GM21737 (cell line): Measurements from ENCODE around the gene TGFBR3L.
A peak's percentile ranks its signal among the peaks of the same experiment; 100 is the strongest.
"Not testable (repeated sequence)": the region's sequence is repeated elsewhere in the genome, so short reads cannot be mapped to it uniquely, and the experiment has no call there.

Experiments
- ATAC-seq: cut with Tn5 transposase; IDR thresholded peaks from one replicate; pipeline ENCODE4 v1.9.1; 2021; ENCODE audit warnings: mild to moderate bottlenecking, moderate library complexity; ENCODE audit not compliant: unreplicated experiment

TGFBR3L gene

DNA sequence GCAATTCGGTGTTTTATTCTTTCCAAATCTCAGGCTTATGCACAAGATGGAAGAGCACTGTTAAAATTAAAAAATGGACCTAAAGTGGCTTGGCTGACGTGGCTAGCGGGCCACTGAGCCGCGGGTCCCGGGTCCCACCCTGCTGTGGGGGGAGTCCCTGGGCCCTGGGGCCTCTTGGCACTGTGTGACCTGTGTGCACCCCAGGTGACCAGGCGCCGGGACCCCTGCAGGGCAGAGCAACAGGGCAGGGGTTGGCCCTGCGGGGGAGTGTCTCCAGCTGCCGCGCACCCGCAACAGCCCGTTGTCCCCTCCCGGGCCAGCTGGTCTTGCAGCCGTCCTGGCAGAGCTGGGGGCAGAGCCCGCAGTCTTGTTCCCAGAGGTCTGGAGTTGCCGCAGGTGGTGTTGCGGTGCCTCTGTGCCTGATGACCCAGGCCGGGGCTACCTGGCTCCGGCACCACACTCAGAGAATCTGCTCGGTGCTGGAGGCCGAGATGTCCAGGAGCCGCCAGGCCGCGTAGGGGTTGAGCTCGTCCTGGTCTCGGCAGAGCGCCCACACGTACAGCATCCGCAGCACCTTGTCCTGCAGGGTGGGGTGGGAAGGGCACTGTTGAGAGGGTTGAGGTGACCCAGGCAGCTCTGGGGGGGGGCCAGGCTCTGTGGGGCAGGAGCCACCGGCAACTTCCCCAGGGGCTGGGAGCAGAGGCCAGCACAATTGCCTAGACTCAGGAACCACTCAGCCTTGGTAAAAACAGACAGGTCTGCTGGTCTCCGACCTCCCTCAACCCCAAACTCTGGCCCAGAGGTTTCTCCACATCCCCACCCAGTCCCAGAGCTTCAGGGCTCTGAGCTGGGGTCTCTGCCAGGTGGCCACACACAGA lies 12.3 kb downstream of the TGFBR3L start:
- no peak for ATAC-seq

DNA sequence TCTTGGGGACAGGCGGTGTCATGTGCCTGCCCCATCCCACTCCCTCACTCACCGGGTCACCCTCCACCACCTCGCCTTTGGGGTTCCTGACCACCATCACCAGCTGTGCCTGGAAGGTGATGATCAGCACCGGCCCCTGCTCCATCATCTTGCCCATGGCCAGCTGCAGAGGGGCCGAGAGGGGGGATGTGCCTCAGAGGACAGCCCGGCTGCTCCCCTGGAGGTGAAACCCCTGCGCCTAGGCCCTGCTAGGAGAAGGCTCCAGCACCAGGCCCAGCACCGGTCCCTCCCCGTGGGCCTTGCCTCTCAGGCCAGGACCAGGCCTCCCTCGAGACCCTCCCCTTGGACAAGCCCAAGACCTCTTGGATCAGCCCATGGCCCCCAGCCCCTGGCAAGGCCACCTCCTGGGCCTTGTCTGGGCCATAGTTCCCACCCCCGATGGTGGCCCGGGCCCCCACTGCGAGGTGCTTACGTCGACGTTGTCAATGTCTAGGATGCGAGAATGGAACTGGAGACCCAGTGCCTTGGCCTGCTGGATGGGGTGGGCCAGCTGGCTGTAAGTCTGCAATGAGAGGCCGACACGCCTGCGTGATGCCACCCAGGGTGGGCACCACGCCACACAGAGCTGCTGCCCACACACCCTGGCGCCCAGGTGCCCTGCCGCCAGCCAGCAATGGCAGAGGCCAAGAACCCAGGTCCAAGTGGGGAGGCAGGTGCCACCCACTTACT lies 13.1 kb downstream of the TGFBR3L start:
- no peak for ATAC-seq

- no peak for ATAC-seq
Observed at GRCh38 chr19:7928334-7928706, 13.7 kb downstream of the TGFBR3L start.

DNA sequence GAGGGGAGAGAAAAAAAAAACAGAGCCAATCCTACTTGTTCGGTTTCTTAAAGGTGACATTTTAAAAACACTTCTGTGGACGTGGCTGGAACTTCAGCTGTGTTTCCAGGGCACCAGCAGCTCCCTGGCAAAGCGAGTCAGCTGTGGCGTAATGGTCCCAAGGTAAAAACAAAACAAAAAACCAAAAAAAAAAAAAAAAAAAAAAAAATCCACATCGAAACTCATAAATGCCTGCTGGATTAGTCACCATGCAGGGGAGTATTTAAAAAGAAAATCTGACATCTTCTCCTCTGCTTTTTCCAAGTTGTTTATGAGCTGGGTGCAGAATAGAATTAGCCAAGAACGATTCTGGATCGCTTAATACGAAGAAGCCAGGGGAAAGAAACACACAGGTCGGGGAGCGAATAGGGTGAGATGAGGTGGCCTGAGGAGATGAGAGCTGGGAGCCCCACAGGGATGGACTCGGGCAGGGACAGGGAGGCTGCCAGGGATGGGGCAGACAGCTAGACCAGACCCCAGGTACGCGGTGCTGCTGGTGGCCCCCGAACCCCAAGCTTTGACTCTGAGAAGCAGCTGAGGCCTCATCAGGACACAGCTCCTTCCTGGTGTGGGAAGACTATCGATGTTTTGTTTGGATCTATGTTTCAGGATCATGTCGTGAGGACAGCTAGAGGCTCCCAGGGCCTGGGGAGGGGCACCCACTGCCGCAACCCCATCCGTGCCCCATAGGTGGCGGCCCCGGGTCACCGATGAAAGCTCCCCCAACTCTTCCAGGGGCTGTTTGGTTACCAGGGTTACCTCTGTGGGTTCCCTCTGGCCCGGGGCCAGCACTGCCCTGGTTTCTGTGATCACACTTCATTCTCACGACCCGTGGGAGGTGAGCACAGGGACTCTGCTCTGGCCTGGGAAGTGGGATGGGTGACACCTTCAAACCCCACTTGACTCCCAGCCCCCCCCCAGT lies 14.4 kb downstream of the TGFBR3L start:
- ATAC-seq: no peak

DNA sequence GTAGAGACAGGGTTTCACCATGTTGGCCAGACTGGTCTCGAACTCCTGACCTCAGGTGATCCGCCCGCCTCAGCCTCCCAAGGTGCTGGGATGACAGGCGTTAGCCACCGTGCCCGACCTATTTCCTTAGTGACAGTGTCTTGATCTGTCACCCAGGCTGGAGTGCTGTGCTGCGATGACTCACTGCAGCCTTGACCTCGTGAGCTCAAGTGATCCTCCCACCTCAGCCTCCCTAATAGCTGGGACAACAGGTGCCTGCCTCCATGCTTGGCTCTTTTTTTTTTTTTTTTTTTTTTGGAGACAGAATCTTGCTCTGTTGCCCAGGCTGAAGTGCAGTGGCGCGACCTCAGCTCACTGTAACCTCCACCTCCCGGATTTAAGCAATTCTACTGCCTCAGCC lies 15.4 kb downstream of the TGFBR3L start:
- ATAC-seq: not testable (repeated sequence)

DNA sequence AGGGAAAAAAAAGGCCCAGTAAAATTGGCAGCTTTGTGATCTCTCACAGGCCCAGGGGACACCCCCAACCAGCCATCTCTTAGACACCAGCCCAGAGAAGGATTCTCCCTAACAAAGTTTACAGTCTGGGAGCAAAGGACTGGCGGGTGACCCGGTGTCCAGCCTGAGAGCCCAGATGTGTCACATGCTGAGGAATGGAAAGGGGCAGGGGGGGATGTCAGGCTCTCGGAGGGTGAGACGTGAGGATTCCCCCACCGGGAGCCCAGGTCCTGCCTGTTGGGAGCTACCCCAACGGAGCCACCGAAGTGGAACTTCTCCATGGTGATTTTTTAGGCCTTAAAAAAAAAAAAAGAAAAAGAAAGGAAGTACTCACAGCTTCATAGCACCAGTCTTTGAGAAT lies 16.1 kb downstream of the TGFBR3L start:
- no peak for ATAC-seq

GRCh38 chr19:7931221-7932061 lies 16.8 kb downstream of the TGFBR3L start:
- ATAC-seq: no peak

DNA sequence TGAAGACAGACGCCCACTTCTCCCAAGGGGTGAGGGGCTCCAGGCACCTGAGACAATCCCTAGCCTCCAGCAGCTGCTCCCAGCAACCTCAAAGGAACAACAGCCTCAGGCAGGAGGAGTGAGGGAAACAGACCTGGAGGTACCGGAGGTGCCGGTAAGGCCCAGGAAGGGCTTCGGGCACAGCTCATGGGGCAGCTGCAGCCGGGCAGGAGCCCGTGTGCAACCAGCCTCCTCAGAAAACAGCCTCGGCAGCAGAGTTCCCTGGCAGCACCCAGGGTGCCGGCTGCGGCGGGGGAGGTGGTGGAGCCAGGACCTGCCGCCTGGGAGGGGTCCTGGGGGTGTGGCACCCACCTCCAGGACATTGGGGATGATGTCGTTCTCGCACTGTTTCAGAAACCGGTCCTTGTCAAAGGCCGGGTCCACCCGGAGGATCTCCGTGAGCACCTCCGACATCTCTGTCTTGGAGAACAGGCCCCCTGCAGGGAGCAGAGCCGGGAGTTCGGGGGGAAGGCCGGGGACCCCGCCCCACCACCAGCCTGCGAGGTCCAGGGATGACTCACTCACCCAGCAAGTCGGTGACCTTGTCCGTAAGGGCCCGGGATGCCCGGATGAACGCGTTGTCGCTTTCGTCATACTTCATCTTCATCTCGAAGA lies 17.8 kb downstream of the TGFBR3L start:
- ATAC-seq: no peak

- no peak for ATAC-seq
Observed at GRCh38 chr19:7932930-7933300, 18.3 kb downstream of the TGFBR3L start.

GRCh38 chr19:7933411-7933810 lies 18.8 kb downstream of the TGFBR3L start:
- ATAC-seq: no peak

DNA sequence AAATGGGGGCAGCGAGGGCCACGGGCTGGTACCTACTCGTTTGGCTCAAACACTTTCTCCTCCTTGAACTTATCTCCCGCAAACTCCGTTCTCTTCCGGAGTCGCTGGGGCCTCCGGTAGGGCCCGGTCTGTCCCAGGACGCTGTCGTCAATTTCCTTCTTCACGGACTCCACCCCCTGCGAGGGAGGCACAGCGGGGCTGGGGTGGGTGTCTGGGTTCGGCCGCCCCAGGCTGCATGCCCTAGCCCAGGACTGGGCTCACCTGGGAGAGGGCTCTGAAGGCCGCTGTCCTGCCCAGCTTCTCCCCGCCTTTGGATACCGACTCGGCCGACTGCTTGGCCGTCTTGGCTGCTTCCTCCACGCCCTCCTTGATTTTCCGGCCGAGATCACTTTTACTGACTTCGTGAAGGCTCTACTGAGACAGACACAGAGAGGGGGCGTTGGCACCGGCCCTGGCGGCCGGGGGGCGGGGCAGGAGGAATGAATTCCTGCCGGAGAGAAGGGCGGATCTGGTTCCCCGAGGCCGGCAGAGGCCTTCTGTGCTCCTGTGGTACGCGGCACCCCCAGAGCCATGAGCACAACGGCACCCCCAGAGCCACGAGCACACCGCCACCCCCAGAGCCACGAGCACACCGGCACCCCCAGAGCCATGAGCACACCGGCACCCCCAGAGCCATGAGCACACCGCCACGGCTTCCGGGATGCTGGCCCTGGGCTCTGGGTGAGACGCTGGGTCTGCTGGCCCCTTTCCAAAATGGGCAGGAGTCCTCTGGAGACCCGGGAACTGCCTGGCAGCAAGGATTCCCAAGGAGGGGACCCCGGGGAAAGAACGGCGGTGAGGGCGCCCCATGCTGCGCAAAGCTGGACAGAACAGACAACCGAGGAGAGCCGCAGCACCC lies 19.4 kb downstream of the TGFBR3L start:
- ATAC-seq: no peak

DNA sequence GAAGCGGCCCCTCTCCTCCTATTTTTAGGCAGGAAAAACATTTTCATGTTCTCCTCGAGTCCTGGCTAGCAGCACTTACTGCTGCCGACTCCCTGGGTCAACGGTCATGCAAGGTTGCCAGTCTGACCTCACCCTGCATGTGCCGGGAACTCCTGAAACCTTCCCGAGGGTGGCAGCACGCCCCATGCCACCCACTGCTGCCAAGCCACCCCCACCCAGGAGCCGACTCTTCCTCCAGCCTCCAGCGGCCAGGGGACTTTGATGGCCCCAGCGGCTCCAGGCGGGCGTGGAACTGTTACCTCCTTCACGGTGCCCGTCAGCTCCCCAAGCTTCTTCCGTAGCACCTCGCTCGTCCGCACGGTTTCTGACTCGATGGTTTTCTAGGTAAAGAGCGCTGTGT lies 20.1 kb downstream of the TGFBR3L start:
- ATAC-seq: no peak

- ATAC-seq: no peak
Observed at GRCh38 chr19:7940841-7941240, 26.2 kb downstream of the TGFBR3L start.

DNA sequence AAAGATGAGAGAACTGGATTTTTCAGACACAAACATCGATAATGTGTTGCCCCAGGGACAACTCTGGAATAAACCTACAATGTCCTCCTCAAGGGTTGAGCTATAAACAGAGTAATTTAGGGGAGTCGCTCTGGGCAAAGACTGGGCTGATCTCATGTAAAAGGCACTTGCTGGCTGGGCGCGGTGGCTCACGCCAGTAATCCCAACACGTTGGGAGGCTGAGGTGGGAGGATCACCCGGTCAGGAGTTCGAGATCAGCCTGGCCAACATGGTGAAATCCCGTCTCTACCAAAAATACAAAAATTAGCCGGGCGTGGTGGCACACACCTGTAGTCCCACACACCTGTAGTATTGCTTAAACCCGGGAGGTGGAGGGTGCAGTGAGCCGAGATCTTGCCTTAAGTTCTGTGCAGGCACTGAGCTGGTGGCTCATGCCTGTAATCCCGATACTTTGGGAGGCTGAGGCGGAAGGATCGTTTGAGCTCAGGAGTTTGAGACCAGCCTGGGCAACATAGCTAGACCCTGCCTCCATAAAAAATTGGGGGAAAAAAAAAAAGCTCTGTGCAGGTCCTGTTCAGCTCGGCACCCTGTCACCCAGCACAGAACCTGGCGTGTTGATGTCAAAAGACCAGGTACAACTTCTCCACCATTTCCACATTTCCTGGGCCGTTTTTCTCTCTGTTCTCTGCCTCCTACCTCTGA lies 27.4 kb downstream of the TGFBR3L start:
- ATAC-seq: no peak

DNA sequence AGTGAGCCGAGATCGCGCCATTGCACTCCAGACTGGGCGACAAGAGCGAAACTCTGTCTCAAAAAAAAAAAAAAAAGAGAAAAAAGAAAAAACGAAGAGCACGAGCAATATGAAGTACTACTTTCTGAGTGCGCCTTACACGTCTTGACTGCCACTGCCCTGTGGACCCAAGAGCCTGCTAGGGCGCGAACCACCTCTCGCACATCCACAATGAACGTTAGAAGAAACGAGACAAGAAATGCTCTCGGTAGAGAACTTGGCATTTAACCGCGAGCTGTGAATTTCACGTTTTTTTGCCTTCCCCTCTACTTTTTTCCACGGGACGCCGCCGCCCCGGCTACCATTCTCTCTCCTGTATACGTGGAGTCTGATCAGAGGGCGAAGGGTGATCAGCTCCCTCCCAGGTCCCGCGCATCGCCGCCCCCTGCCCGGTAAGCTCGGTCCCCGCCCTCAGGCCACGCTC lies 28.4 kb downstream of the TGFBR3L start:
- ATAC-seq: no peak

DNA sequence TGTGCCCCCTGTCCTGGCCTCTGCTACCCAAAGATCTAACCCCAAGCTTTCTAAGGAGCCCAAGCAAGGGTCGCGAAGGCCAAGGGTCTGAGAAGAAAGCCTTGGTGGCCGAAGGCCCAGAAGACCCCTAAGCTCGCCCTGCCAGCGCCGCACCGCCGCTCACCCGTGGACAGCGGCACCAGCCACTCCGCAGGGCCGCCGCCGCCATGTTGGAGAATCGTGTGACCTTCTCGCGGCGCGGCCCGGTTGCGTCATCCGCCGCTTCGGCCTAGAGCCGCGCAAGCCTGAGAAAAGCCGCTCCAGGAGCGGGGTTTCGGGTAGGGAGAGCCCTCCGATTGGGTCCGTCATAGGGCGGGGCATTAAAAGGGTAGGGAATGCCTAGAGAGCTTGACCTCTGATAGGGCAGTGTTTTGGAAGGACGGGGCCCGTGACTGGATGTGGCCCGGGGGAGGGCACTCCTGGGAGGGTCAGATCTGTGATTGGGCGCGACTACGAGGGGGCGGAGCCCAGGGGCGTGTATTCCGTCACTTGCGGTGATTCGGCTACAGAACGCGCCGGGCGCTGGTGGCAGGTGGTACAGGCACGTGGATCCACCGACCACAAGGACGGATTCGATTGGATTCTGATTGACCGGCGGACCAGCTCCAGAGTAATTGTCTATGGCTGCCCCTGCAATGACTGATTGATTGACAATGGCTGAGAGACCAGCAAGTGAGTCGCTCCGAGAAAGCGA lies 29.0 kb downstream of the TGFBR3L start, which contains the start of gene TIMM44:
Gene TIMM44, minus strand, starts transcription at position 223 of the 733 bp plus-strand sequence. Its CDS starts 15 bp downstream, at position 208.
- ATAC-seq: peak; percentile 93

GRCh38 chr19:7944177-7944761 lies 29.6 kb downstream of the TGFBR3L start:
- ATAC-seq: peak; percentile 32
